ENCODE results near the gene MTRF1L. TPM values are rescaled to one million over a fixed set of nuclear protein-coding genes. Genes with fewer than 3 reads are reported as not detected.
A peak's percentile ranks its signal among the peaks of the same experiment; 100 is the strongest.
"Not testable (repeated sequence)": the region's sequence is repeated elsewhere in the genome, so short reads cannot be mapped to it uniquely, and the experiment has no call there.

Gene MTRF1L
- total RNA-seq, 1 donor from 2014 or later, result 21.1 TPM

DNA sequence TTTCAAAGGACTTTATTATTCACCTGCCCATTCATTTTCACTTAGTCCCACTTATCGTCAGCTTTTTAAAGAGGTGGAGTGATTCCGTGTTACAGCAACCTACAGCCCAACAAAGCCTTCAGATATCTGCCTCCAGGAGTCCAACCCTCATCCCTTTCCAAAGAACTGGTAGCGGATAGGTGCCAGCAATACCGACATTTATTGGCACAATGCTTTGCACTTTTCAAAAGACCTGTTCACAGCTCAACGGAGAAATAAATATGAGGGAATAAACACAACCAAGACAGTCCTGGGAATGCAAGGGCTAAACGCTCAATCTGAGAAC is 819 bp upstream of the MTRF1L start:
- DNase-seq (ENCODE audit: low read depth, low spot score), result no peak

DNA sequence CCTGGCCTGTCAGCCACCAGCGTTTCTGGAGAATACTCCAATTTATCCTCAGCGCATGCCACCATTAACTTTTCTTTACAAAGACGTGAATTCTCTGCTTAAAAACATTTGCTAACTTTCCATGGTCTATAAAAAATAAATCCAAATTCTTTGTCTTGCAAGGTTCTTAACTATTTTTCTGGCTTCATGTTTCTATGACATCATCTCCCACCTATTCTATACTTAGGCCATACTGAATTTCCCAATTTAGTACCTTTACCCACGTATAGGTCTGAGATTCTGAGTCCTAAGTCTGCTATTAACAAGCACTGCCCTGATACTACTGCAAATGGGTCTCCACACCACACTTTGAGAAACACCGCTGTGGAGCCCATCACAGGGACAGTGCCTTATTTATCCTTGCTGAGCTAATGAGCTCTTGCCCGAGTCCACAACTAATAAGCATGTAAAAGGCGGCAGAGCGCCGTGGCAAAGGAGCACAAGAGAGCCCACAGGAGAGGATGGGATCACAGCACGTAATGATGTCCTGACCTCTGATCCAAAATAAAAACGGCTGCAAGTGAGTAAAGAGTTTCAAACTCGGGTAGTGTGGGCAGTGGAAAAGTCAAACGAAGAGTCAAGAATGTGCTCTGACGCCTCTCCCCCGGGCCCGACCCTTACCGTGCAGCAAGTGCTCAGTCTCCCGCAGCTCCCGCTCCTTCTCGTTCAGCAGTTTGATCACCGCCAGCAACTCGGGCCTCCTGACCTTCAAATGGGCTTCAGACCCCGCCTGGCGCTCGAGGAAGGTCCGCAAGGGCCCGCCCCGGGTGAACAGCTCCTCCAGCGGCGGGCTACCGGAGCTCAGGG is 519 bp downstream of the MTRF1L start:
- no peak for DNase-seq (ENCODE audit: low read depth, low spot score)

DNA sequence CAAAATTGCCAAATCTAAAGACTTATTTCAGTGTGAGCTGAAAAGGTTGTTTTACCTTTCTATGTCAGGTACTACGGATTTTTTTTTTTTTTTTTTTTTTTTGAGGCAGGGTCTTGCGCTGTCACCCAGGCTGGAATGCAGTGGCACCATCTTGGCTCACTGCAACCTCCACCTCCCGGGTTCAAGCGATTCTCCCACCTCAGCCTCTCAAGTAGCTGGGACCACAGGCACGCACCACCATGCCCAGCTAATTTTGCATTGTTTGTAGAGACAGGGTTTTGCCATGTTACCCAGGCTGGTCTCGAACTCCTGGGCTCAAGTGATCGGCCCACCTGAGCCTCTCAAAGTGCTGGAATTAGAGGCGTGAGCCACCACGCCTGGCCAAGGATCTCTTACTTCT is 1.7 kb downstream of the MTRF1L start:
- DNase-seq (ENCODE audit: low read depth, low spot score), result not testable (repeated sequence)

DNA sequence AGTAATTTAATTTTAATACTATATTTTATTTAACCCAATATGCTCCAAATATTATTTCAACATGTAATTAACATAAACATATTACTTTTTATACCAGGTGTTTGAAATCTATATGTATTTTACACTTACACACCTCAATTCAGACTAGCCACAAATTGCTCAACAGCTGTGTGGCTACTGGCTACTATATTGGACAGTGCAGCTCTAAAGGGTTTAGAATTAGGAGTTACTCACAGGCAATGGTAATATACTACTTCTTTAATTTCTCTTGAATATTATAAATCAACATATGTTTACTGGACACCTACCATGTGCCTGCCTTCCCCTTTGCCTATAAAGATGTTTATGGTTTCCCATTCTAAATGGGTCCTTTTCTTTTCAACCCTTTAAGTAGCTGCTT is 2.3 kb downstream of the MTRF1L start:
- DNase-seq (ENCODE audit: low read depth, low spot score), result no peak

DNA sequence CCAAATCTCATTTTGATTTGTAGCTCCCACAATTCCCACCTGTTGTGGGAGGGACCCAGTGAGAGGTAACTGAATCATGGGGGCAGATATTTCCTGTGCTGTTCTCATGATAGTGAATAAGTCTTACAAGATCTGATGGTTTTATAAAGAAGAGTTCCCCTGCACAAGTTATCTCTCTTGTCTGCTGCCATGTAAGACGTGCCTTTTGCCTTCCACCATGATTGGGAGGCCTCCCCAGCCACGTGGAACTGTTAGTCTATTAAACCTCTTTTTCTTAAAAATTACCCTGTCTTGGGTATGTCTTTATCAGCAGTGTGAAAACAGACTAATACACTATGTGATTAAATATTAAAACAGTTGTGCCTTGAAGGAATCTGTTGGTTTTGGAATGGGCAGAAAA is 3.0 kb downstream of the MTRF1L start:
- not testable (repeated sequence) for DNase-seq (ENCODE audit: low read depth, low spot score)

DNA sequence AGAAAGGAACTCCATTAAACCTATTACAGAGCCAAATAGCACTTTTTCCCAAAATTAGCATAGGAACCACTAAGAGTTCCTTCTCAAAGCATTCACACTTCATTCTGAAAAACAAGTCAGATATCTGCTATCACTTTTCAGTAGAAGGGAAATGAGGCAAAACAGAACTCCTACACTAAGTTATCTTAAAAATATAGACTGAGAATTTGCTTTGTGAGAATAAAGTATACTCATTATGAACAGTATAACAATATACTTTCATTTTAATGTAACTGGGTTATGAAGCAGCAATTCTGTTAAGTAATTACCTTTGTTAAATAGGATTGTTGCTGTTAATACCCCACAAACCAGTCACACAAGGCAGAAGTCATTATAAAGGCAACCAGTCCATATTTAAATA is 8.7 kb downstream of the MTRF1L start:
- no peak for DNase-seq (ENCODE audit: low read depth, low spot score)

DNA sequence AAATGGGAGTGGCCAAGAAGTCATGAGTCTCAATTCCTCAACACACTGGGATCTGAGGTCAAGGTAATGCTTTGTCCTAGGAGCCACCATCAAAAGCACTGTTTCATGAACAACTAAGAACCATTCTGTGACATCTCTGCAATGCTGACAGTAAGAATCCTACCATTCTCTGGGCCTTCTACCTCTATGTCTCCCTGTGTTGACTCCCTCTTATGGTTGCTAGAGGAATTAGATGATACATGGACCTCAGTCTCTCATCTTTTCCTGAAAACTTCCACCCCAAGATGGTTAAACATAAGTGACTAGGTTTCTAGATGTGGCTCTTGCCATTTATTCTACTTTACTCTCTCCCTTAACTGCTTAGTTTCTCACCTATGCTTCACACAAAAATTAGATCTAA is 9.1 kb downstream of the MTRF1L start:
- no peak for DNase-seq (ENCODE audit: low read depth, low spot score)

DNA sequence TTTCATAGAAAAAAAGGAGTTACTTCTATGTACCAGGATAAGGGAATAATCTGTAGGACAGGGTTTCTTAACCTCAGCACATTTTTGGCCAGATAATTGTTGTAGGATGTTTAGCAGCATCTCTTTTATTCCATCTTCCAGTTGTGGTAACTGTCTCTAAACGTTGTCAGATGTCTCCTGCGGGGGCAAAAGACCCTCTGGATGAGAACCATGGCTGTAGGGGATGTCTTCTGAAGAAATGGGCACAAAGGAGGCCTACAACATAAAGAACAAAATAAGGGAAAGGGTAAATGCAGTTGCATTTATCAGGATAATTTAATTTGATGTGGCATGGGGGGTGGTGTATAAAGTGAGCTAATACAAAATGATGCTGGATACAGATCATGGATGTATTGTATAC is 15.5 kb downstream of the MTRF1L start:
- DNase-seq (ENCODE audit: low read depth, low spot score), result no peak

DNA sequence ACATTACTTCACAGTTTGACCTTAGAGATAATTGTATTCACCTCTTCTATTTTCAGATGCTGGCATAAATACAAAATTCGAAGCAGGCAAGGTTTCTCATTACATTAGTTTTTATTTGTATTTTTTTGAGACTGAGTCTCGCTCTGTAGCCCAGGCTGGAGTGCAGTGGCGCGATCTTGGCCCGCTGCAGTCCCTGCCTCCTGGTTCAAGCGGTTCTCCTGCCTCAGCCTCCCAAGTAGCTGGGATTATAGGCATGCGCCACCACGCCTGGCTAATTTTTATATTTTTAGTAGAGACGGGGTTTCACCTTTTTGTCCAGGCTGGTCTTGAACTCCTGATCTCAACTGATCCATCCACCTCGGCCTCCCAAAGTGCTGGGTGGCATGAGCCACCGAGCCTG is 17.2 kb downstream of the MTRF1L start:
- DNase-seq (ENCODE audit: low read depth, low spot score), result not testable (repeated sequence)

DNA sequence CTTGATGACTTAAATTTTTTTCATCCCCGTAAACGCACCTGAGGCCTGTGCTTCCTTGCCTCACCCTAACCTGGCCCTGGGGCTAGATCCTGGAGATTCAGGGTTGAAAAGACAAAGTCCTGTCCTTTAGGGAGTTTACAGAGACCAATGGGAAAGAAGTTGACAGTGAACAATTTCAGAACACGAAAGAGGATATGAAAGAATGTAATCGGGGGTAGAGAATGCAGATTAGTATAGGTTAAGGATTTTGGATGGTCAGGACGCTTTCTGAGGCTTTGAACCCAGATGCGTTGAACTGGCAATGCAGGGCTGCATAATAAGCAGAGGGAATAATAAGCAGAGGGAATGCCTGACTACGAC is 18.0 kb downstream of the MTRF1L start:
- no peak for DNase-seq (ENCODE audit: low read depth, low spot score)

DNA sequence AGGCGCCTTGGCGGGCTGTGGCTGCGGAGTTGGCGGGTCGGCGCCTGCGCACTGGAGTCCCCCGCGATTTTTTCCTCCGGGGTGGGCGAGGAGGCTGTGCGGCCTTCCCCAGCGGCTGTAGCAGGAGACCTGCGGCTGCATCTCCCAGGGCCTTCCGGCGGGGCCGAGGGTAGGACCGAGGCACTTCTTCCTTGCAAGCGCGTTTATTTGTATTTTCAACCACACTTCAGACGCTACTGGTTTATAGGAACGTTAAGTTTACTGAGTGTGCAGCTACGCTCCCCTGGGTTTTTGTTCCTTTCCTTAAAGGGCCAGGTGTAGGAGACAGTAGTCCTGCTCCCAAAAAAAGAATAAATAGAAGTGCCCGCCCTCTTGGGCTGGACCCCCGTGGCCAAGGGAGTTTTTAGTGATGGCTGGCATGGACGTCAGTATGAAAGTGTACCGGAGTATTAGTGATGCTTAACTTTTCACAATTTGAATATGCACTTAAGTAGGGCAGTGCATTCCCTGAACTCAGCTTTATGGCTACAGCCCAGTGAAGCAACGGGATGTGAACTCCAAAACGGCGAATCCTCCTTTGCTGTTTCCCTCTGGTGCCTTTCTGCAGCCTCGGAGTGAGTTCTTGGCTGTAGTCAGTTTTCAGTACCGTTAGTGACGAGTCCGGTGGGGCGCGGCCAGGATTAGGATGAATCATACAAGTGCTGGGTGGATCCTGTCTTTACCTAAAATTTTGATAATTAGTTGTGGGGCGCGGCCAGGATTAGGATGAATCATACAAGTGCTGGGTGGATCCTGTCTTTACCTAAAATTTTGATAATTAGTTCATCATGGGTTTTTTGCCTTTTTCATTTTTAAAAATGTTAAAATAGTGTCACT is 18.6 kb downstream of the MTRF1L start:
- no peak for DNase-seq (ENCODE audit: low read depth, low spot score)

DNA sequence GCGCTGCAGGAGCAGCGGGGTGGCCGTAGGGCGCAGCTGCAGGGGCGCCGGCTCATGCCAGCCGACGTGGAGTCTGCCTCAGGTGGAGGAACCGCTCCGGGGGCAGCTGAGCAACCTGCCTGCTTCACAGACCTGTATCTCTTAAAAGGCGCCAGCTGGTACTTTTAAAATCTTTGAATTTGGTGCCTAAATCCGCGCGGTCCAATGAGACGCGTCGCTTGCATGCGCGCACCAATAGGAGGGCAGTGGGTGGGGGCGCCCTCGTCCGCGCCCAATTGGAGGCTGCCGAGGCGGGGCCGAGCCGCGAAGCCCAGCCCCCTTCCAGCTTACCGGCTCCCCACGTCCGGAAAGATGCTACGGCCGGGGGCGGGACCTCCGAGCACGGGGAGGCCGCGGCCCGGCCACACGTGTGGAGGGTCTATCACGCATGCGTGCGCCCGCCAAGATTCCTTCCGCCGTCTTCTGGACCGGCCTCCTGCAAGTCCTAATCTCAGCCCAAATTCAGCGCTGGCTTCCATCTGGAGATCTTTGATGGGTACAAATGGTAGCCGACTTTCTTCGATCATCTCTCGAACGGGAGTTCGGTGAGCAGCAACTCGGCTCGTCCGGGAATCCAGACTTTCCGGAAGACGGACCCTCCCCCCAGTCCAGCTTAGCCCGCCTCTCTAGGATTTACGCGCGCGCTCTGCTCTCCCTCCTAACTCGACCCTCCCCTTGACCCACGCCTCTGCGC is 19.4 kb downstream of the MTRF1L start, which contains the start of gene FBXO5:
FBXO5 (minus strand) TSS at position 138 of the 733 bp plus-strand sequence; CDS start at position 56, 82 bp downstream.
- peak; percentile 91 for DNase-seq (ENCODE audit: low read depth, low spot score)

DNA sequence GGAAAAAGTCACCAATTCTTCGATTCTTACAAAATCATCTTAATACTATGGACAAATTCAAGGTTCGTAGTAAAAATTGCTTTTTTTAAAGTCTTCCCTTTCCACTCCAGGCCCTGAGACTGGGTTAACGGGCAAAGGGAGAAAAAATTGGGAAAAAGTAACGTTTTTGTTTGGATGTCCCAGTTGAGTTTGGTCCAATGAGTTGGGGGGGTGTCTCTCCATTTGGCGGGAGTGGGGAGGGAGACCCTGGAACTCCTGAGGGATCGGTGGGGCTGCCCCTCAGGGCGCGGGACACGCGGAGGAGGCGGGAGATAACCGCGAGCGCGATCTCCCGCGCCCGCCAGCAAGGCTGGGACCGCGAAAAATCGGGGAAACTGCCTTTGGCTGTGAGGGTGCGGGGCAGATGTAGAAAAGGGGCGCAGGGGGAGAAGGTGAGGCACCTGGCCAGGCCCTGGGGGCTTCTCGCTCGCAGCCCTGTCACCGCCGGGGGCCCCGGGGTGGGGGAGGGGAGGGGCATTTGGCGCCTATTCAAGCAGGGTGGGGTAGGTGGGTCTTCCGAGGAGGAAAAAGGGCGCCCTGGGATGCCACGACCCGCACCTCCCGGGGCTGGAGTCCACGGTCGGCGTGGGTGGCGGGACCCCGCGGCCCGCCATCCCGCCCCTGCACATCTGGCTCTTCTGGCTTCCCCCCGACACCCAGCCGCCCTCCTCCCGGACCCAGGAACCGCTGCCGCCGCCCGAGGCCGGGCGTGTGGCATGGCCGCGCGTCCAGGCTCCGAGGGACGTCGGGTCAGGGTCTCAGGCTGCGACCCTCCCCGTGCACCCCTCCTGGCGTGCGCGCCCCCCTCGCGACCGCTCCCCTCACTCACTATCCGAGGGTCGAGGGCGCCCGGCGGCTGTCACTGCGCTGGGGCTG is 20.3 kb downstream of the MTRF1L start:
- DNase-seq (ENCODE audit: low read depth, low spot score), result no peak

DNA sequence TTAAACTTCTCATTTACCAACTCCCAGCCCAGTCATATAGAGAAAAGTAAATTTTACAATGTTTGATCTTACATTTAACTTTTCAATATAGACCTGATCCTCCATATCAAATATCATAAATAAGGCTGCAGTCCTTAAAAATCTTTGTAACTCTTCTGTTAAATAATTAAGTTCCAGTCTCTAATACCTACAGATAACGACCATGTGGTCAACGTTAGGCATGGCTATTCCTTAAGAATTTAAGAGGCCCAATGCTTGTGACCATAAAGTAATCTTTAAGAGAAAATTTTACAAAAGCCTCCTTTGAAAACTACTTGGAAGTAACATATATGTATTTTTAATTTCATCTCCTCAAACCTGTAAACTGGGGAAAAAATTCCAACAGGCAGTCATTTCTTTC is 21.3 kb downstream of the MTRF1L start:
- DNase-seq (ENCODE audit: low read depth, low spot score), result no peak

DNA sequence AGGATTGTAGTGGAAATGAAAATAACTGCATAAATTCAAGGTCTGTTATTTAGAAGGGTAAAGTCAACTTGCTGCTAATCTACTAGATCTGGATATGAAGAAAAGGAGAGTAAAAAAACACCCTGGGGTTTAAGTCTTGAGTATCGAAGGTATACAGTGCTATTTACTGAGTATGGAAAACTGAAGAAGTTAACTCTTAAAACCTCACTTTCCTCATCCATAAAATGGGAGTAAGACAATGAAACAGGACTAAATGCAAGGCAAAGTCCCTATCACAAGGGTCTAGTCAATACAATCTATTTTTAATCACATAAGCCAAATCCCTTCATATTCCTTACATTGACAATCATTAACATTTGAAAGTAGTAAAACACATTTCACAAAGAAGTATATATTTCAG is 21.9 kb downstream of the MTRF1L start:
- DNase-seq (ENCODE audit: low read depth, low spot score), result no peak

DNA sequence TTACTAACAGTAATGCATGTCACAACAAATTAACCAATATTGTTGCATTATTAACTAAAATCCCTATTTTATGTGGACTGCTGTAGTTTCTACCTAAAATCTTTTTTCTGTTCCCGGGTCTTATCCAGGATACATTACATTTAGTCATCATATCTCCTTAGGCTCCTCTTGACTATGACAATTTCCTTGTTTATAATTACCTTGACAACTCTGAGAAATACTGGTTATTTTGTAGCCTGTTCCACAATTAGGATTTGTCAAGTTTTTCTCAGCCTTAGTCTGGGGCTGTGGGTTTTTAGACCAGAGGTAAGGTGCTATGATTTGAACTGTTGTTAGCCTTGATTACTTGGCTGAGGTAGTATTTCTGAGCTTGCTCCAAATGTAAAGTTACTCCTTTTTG is 23.4 kb downstream of the MTRF1L start:
- no peak for DNase-seq (ENCODE audit: low read depth, low spot score)

DNA sequence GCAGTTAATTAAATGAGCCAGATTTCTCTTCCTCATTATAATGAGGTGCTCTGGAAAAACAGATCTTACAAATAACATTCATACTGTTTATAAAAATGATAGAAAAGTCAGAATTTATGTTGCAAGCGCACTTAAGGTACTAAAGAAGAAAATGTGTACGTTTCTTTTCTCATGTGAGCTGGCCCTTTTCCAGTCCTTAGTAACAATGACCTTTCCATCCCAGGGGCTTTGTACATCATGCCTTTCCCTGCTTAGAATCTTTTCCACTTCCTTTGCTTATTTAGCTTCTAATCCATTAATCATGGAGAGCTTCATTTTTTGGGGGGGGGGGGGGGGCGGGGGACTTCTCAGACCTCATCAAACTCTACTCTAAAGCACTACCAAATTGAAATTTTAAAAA is 24.5 kb downstream of the MTRF1L start:
- DNase-seq (ENCODE audit: low read depth, low spot score), result no peak

DNA sequence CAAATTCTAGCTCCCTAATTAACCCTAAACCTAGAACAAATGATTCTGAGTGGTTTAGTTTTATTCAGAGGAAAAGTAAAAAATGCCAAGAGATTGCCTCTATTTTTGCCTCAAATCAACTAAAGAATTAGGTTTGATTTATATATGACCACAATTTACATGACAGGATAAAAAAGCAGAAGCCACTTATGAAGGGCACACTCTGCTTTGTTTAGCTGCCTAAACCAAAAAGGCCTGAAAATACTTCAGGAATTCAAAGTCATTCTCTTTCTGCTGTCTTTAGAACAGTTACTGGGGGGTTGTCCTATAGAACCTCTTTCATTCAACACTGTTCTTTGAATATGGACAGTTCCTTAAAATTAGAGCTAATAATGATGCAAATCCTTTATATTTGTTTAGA is 25.0 kb downstream of the MTRF1L start:
- DNase-seq (ENCODE audit: low read depth, low spot score), result no peak

DNA sequence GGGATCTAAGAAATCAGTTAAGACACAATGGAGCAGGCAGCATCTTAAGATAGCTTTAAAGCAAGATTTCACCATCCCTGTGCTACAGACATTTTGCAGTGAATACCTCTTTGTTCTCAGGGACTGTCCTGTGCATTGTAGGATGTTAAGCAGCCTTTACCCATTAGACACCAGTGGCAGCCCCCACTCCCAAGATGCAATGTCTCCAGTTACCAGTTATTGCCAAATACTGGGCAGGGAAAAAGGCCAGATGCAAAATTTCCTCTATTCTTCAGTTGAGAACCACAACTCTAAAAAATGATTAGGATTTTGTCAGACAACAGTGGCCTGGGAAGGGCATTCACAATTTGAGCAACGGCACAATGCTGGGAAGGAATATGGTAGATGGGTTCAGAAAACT is 25.8 kb downstream of the MTRF1L start:
- DNase-seq (ENCODE audit: low read depth, low spot score), result no peak

DNA sequence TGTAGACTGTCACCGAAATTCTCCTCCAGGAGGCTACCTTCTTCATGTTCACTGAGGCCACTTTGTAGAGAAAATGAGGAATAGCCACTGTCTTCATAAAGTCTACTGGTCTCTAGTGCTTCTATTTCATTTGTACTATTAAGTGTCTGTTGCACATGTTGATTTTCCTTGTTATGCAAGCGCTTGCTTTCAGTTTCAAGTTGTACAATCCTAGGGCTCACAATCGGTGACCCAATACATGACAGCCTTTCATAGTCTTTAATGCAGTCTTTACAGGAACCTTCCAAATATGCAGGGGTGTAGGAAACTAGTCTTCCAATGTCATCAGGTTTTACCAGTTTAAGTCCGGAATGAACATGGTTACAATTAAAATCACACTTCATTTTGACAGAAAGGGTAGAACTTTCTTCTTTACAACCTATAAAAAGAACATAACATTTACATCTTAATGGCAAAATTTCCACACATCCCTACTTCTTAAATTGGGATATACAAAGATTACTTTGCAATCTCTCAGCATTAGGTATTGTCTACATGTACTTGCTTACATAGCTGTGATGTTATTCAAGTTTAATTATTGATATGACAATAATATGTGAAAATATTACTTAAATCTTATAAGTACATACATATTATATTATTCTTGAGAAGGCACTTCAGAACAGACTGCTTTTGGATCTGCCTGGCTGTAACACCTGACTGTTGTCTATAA is 27.1 kb downstream of the MTRF1L start:
- DNase-seq (ENCODE audit: low read depth, low spot score), result no peak
